Stimulated activated CD8-positive, alpha-beta memory T cell treated with anti-CD3 and anti-CD28 coated beads, Interleukin-15, amount 100 ng/mL, for 48 hours (primary cell): Measurements from ENCODE around the gene GLRX.

Experiments
- DNase-seq, 2 donors: peaks; one replicate each; pipeline ENCODE4 v3.0.0-alpha.2; 2020; ENCODE audit warnings: low read depth in 2 of 2

GLRX gene

DNA sequence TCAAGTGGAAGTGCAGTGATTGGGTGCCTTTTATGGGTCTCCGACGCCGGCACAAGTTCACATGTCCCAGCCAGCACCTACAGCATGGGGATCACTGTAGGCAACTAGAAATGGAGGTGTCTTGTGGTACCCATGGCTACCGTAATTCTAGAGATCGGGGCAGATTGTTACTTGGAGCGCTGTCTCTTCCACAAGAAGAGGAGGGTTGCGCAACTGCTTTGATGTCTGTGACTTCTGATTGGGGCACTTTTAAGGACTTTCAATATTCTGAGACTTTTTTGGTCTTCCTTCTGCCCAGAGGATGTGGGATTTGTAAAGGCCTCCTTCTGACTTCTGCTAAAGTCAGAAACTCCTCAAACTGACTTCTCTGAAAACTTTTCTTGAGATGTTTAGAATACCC, 41.9 kb downstream of the GLRX start:
- no peak for DNase-seq

- no peak for DNase-seq
Measured at GRCh38 chr5:95779611-95780010, 42.9 kb downstream of the GLRX start.

DNA sequence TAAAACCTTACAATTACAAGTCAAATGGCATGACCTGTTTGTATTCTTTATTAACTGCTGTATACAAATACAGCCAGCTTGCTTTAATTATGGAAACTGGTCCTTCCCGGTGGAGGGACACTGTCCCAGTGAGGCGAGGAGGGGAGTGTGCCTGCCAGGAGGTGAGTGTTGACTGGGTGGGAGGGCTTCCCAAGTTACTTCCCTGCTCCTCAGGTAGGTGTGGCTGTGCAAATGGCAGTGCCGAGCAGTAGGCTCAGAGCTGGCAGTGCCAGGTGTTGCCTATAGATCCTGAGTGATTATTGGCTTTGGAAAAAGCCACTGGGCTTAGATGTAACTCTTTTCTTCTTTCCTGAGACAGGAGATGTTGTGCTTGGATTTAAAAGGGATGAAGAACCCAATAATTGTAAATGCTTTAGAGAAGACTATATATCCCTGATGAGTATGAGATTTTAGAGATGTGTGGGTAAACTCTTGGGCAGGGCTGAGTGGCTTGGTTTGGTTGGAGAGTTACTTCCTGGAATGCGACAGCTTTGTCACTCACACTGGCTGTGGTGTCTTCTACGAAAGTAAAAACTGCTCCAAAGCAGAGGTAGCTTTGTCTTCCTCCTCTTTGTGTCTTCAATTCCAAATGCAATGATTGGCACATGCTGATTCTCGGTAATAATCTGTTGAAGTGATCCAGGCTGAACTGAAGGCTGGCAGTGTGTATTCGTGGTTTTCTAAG, 43.7 kb downstream of the GLRX start:
- DNase-seq = no peak

- no peak for DNase-seq
Measured at GRCh38 chr5:95777441-95777840, 45.1 kb downstream of the GLRX start.

DNA sequence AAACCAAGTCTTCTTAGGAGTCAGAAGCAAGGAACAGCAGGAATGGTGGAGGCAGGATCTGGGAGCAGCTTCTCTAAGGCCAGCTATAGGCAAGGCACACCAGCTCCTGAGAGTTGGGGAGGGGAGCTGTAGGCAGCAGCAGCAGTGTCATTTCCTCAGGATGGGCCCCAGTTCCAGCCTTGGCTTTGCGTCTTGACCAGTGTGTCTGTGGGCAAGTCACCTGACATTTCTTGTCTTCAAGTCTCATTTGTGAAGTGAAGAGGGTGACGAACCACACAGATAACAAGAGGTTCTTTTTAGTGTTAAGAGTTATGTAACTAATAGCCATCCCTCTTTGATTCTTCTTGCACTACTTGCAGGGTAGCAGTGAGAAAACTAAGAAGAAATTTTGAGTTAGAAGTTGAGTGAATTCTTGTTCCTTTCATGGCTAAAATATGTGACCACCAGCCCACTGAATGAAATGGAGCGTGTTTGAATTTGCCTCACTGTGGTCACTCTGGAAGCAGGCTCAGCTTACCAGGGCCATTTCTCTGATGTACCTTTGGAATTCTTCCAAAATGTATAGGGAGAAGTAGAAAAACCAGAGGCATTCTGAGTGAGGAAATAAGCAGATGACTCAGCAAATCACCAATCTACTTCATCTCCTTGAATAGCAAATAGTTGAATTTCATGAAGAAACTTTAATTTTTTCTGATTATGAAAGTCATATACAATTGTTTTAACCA, 49.0 kb downstream of the GLRX start:
- no peak for DNase-seq

- no peak for DNase-seq
Measured at GRCh38 chr5:95771892-95772291, 50.6 kb downstream of the GLRX start.

GRCh38 chr5:95770830-95771708, 51.5 kb downstream of the GLRX start:
- no peak for DNase-seq

GRCh38 chr5:95768731-95769130, 53.8 kb downstream of the GLRX start:
- DNase-seq = no peak

DNA sequence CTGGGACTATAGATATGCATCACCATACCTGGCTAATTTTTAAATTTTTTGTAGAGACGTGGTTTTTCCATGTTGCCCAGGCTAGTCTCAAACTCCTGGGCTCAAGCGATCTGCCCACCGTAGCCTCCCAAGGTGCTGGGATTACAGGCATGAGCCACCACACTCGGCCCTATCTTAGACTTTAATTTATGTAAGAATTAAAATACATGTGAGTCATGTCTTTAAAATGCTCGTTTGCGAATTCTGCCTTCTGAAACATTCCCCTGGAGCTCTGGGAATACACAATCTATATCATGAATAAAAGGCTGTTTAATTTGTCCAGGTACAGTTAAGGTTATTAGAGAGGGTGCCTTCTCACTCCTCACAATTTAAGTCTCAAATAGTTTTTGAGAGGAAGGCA, 58.6 kb downstream of the GLRX start:
- no peak for DNase-seq
